ENCODE measurements around the gene BANP.
"Not testable (repeated sequence)": the region's sequence is repeated elsewhere in the genome, so short reads cannot be mapped to it uniquely, and the experiment has no call there.

DNA sequence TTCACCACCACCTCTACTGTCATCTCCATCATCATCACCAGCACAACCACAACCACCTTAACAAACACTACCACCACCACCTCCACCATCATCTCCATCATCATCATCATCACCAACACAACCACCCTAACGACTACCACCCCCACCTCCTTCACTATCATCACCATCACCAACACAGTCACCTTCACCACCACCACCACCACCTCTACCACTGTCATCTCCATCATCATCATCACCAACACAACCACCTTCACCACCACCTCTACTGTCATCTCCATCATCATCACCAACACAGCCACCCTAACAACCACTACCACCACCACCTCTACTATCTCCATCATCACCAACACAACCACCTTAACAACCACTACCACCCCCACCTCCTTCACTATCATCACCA, 102.2 kb downstream of the BANP start:
- TF ChIP-seq, protein P1, sequence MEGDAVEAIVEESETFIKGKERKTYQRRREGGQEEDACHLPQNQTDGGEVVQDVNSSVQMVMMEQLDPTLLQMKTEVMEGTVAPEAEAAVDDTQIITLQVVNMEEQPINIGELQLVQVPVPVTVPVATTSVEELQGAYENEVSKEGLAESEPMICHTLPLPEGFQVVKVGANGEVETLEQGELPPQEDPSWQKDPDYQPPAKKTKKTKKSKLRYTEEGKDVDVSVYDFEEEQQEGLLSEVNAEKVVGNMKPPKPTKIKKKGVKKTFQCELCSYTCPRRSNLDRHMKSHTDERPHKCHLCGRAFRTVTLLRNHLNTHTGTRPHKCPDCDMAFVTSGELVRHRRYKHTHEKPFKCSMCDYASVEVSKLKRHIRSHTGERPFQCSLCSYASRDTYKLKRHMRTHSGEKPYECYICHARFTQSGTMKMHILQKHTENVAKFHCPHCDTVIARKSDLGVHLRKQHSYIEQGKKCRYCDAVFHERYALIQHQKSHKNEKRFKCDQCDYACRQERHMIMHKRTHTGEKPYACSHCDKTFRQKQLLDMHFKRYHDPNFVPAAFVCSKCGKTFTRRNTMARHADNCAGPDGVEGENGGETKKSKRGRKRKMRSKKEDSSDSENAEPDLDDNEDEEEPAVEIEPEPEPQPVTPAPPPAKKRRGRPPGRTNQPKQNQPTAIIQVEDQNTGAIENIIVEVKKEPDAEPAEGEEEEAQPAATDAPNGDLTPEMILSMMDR (IDR thresholded peaks at IDR 0.05): not testable (repeated sequence)
- TF ChIP-seq POLR2A (IDR thresholded peaks at IDR 0.05): not testable (repeated sequence)
